HG03469 (cell line): ENCODE measurements around the gene IGIP.
A peak's percentile ranks its signal among the peaks of the same experiment; 100 is the strongest.

Source experiments
- ATAC-seq: cut with Tn5 transposase; IDR thresholded peaks from one replicate; pipeline ENCODE4 v1.9.1; 2021; ENCODE audit warnings: mild to moderate bottlenecking, moderate library complexity, moderate number of reproducible peaks; ENCODE audit not compliant: unreplicated experiment

Gene IGIP

GRCh38 chr5:140111011-140111858 is 14.5 kb upstream of the IGIP start:
- no peak for ATAC-seq

GRCh38 chr5:140111859-140112551 is 13.7 kb upstream of the IGIP start:
- ATAC-seq, result no peak

GRCh38 chr5:140112685-140113179 is 13.0 kb upstream of the IGIP start:
- no peak for ATAC-seq

GRCh38 chr5:140113180-140113698 is 12.5 kb upstream of the IGIP start:
- ATAC-seq, result no peak

GRCh38 chr5:140113699-140114263 is 12.0 kb upstream of the IGIP start, which contains the start of gene PURA:
Gene PURA (plus strand): TSS chr5:140114109. CDS start chr5:140114182, 73 bp downstream.
- peak; percentile 76 for ATAC-seq

- ATAC-seq, result no peak
These were observed 11.2 kb upstream of the IGIP start for GRCh38 chr5:140114341-140115185.

- ATAC-seq, result no peak
These were observed 10.6 kb upstream of the IGIP start for GRCh38 chr5:140115186-140115500.

GRCh38 chr5:140116716-140117115 is 9.0 kb upstream of the IGIP start:
- ATAC-seq, result no peak

GRCh38 chr5:140117523-140117922 is 8.2 kb upstream of the IGIP start:
- no peak for ATAC-seq

GRCh38 chr5:140118302-140118936 is 7.3 kb upstream of the IGIP start:
- ATAC-seq, result no peak

GRCh38 chr5:140126315-140127012 is 727 bp downstream of the IGIP start:
- ATAC-seq, result no peak

GRCh38 chr5:140128376-140128775 is 2.6 kb downstream of the IGIP start:
- ATAC-seq, result no peak

- ATAC-seq, result no peak
These were observed 5.4 kb downstream of the IGIP start for GRCh38 chr5:140130949-140131733.

- ATAC-seq, result no peak
These were observed 6.3 kb downstream of the IGIP start for GRCh38 chr5:140131967-140132409.

- no peak for ATAC-seq
These were observed 7.9 kb downstream of the IGIP start for GRCh38 chr5:140133514-140134167.

- ATAC-seq, result no peak
These were observed 8.7 kb downstream of the IGIP start for GRCh38 chr5:140134277-140134935.

GRCh38 chr5:140135127-140135526 is 9.4 kb downstream of the IGIP start:
- ATAC-seq, result no peak

- no peak for ATAC-seq
These were observed 10.9 kb downstream of the IGIP start for GRCh38 chr5:140136624-140137023.
